HUES48 (cell line): ENCODE results near the gene PIK3CG.
"Not testable (repeated sequence)": the region's sequence is repeated elsewhere in the genome, so short reads cannot be mapped to it uniquely, and the experiment has no call there.

ENCODE experiments used
- H3K27ac ChIP-seq: one replicate; pipeline ENCODE4 v1.7.0; 2013; ENCODE audit warnings: low read depth, low read length, inconsistent platforms
- H3K27me3 ChIP-seq: 2 replicates; pipeline ENCODE4 v1.6.1; 2013; ENCODE audit warnings: mild to moderate bottlenecking, low read length; ENCODE audit not compliant: control insufficient read depth, insufficient read depth
- H3K36me3 ChIP-seq: 2 replicates; pipeline ENCODE4 v1.6.1; 2013; ENCODE audit warnings: low read length; ENCODE audit not compliant: control insufficient read depth, insufficient read depth
- H3K4me1 ChIP-seq: 2 replicates; pipeline ENCODE4 v1.6.1; 2013; ENCODE audit warnings: mild to moderate bottlenecking, low read length; ENCODE audit not compliant: control insufficient read depth, insufficient read depth
- H3K4me3 ChIP-seq: 2 replicates; pipeline ENCODE4 v1.5.1; 2013; ENCODE audit warnings: mild to moderate bottlenecking, low read depth, low read length
- H3K9ac ChIP-seq: 2 replicates; pipeline ENCODE4 v1.6.1; 2013; ENCODE audit warnings: mild to moderate bottlenecking, low read depth, low read length, moderate library complexity
- H3K9me3 ChIP-seq: 2 replicates; pipeline ENCODE4 v1.6.1; 2013; ENCODE audit warnings: low read length; ENCODE audit not compliant: control insufficient read depth, insufficient read depth

The PIK3CG gene

GRCh38 chr7:106915407-106915806, 50.3 kb downstream of the PIK3CG start:
- Histone ChIP-seq H3K9ac (no peak overlapping the region), H3K4me1 (no peaks in the 10 kb centered on the region), H3K27me3 (no peaks in the 10 kb centered on the region), H3K36me3 (no peaks in the 10 kb centered on the region), H3K27ac (no peak overlapping the region), H3K4me3 (no peak overlapping the region), H3K9me3 (no peaks in the 10 kb centered on the region)

- Histone ChIP-seq H3K27ac (no peak overlapping the region), H3K9me3 (no peaks in the 10 kb centered on the region), H3K36me3 (no peaks in the 10 kb centered on the region), H3K9ac (no peak overlapping the region), H3K4me3 (no peak overlapping the region), H3K4me1 (no peaks in the 10 kb centered on the region), H3K27me3 (no peaks in the 10 kb centered on the region)
Measured at GRCh38 chr7:106915873-106916272, 50.8 kb downstream of the PIK3CG start.

- Histone ChIP-seq H3K27me3 (no peaks in the 10 kb centered on the region), H3K4me1 (no peaks in the 10 kb centered on the region), H3K27ac (no peak overlapping the region), H3K36me3 (no peaks in the 10 kb centered on the region), H3K4me3 (no peak overlapping the region), H3K9me3 (no peaks in the 10 kb centered on the region), H3K9ac (no peak overlapping the region)
Measured at GRCh38 chr7:106916679-106917078, 51.6 kb downstream of the PIK3CG start.

- Histone ChIP-seq H3K9ac (no peak overlapping the region), H3K4me1 (no peaks in the 10 kb centered on the region)
Measured at GRCh38 chr7:106918991-106919390, 53.9 kb downstream of the PIK3CG start.

GRCh38 chr7:106924468-106924867, 59.4 kb downstream of the PIK3CG start:
- H3K9ac ChIP-seq, H3K27me3 ChIP-seq, H3K4me3 ChIP-seq, H3K36me3 ChIP-seq, H3K27ac ChIP-seq, H3K9me3 ChIP-seq, H3K4me1 ChIP-seq: not testable (repeated sequence)

More at GRCh38 chr7:106918991-106919390, 53.9 kb downstream of the PIK3CG start:
- H3K36me3 ChIP-seq, result no peaks in the 10 kb centered on the region
- H3K4me3 ChIP-seq, result no peak overlapping the region
- H3K9me3 ChIP-seq, result no peaks in the 10 kb centered on the region
- H3K27ac ChIP-seq, result no peak overlapping the region
- H3K27me3 ChIP-seq, result no peaks in the 10 kb centered on the region

GRCh38 chr7:106926892-106927291, 61.8 kb downstream of the PIK3CG start:
- Histone ChIP-seq H3K9me3 (no peaks in the 10 kb centered on the region), H3K27ac (no peak overlapping the region), H3K9ac (no peak overlapping the region), H3K4me1 (no peaks in the 10 kb centered on the region), H3K4me3 (no peak overlapping the region), H3K36me3 (no peaks in the 10 kb centered on the region), H3K27me3 (no peaks in the 10 kb centered on the region)

GRCh38 chr7:106927536-106927935, 62.5 kb downstream of the PIK3CG start:
- no peak overlapping the region for H3K4me3 ChIP-seq
- H3K36me3 ChIP-seq, result no peaks in the 10 kb centered on the region
- H3K4me1 ChIP-seq, result no peaks in the 10 kb centered on the region
- H3K9me3 ChIP-seq, result no peaks in the 10 kb centered on the region
- no peak overlapping the region for H3K27ac ChIP-seq
- H3K27me3 ChIP-seq, result no peaks in the 10 kb centered on the region
- no peak overlapping the region for H3K9ac ChIP-seq

- H3K4me3 ChIP-seq, H3K27ac ChIP-seq, H3K4me1 ChIP-seq, H3K9ac ChIP-seq, H3K27me3 ChIP-seq, H3K9me3 ChIP-seq, H3K36me3 ChIP-seq: not testable (repeated sequence)
Measured at GRCh38 chr7:106929616-106930015, 64.5 kb downstream of the PIK3CG start.

GRCh38 chr7:106936236-106936635, 71.2 kb downstream of the PIK3CG start:
- H3K9ac ChIP-seq, result no peak overlapping the region
- H3K4me1 ChIP-seq, result no peaks in the 10 kb centered on the region
- no peaks in the 10 kb centered on the region for H3K9me3 ChIP-seq
- H3K27me3 ChIP-seq, result no peaks in the 10 kb centered on the region
- no peak overlapping the region for H3K4me3 ChIP-seq
- H3K27ac ChIP-seq, result no peak overlapping the region
- H3K36me3 ChIP-seq, result no peaks in the 10 kb centered on the region

- not testable (repeated sequence) for H3K27ac ChIP-seq, H3K9me3 ChIP-seq, H3K9ac ChIP-seq, H3K4me3 ChIP-seq, H3K27me3 ChIP-seq, H3K4me1 ChIP-seq, H3K36me3 ChIP-seq
Measured at GRCh38 chr7:106938122-106938521, 73.0 kb downstream of the PIK3CG start.

GRCh38 chr7:106938803-106939202, 73.7 kb downstream of the PIK3CG start:
- Histone ChIP-seq H3K9me3 (no peaks in the 10 kb centered on the region), H3K27me3 (no peaks in the 10 kb centered on the region), H3K9ac (no peak overlapping the region), H3K27ac (no peak overlapping the region), H3K4me3 (no peak overlapping the region), H3K36me3 (no peaks in the 10 kb centered on the region), H3K4me1 (no peaks in the 10 kb centered on the region)
